H7 (cell line): ENCODE measurements around the gene MCC. TPM values are rescaled to one million over a fixed set of nuclear protein-coding genes. Genes with fewer than 3 reads are reported as not detected.

ENCODE experiments used
- DNase-seq: peaks from one replicate; pipeline ENCODE4 v3.0.0; 2012
- H3K27me3 ChIP-seq: 2 replicates; pipeline ENCODE4 v1.6.0; 2011; ENCODE audit warnings: mild to moderate bottlenecking, low read length; ENCODE audit not compliant: control insufficient read depth, insufficient read depth
- H3K36me3 ChIP-seq: replicated peaks from 2 replicates; pipeline ENCODE4 v1.5.1; 2011; ENCODE audit warnings: low read length; ENCODE audit not compliant: control insufficient read depth, insufficient read depth
- H3K4me3 ChIP-seq: 2 replicates; pipeline ENCODE4 v1.5.1; 2011; ENCODE audit warnings: low read depth, mild to moderate bottlenecking, control low read depth, low read length, moderate library complexity; ENCODE audit not compliant: insufficient read depth
- total RNA-seq: library from RNA; depleted of rRNA; stranded (reverse); fragments of >200 nt; shearing (Covaris generic); gene quantifications from 2 replicates; pipeline ENCODE4 v1.2.3, GENCODE V29; 2014

The MCC gene
- total RNA-seq, 1 experiment from 2014 or later, result 23.0 TPM

DNA sequence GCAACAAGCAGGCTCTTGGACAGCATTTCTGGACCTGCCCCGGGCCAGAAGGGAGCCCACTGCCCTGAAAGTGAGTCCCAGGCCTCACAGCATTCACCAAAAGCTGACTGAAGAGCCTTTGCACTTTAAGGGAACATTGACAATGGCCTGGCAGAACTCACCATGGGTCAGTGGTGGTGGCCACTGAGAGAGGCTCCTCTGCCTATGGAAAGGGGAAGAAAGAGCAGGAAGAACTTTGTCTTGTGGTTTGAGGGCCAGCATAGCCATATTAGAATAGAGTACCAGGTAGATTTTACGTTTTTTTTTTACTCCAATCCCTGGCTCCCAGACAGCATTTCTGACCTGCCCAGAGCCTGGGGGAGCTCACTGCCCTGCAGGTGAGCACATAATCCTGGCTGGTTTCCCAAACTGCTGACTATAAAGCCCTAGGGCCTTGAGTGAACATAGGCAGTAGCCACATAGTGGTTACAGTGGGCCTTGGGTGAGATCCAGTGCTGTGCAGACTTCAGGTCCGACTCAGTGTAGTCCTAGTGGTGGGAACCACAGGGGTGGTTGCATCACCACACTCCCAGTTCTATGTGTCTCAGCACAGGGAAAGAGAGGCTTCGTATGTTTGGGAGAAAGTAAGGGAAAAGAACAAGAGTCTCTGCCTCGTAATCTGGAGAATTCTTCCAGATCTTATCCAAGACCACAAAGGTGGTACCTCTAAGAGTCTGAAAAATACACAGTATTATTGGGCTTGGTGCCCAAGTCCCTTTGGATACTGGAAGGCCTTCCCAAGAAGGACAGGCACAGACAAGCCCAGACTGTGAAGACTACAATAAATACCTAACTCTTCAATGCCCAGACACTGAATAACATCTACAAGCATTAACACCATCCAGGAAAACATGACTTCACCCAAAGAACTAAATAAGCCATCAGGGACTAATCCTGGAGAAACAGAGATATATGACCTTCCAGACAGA is 143.0 kb downstream of the MCC start:
- no peak for DNase-seq
- H3K27me3 ChIP-seq, result no peaks in the 10 kb centered on the region
- H3K4me3 ChIP-seq, result no peak overlapping the region
- H3K36me3 ChIP-seq, result no peaks in the 10 kb centered on the region

DNA sequence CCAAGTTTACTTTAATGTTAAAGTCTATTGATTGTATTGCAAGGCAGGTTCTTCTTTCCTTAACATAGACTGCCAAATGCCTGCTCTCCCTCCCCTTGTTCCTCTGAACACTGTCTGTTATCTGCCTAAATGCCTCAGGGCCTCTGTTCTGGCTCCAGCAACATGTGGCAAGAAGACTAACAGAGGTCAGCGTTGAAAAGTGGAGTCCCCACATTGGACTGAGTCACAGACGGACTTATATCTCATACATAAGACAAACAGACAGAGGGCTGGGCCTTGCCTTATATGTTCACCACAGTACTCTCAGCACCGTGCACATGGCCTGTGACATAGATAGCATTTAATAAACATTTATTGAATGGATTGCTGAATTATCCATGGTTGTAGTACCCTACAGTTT is 144.9 kb downstream of the MCC start:
- no peak overlapping the region for H3K4me3 ChIP-seq
- no peaks in the 10 kb centered on the region for H3K36me3 ChIP-seq
- DNase-seq, result no peak
- no peaks in the 10 kb centered on the region for H3K27me3 ChIP-seq

DNA sequence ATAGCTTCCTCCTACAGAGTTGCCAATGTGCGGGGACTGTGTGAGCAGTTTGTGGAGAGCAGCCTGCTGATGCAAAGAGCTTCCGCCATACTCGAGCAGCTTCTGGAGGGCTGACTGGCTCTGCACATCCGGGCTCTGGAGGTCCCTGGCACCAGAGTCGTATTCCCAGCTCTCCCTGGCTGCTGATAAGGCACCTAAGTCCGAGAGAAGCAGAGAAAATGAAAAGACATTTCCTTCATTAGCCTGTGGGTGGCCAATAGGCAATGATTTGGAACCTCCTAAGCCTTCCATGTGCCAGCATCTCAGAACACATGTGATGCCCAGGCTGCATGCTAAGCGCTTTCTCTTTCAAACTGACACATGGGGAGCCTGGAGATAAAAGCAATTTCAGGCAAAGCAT is 147.7 kb downstream of the MCC start:
- H3K36me3 ChIP-seq, result no peaks in the 10 kb centered on the region
- DNase-seq, result no peak
- H3K27me3 ChIP-seq, result no peaks in the 10 kb centered on the region
- no peak overlapping the region for H3K4me3 ChIP-seq

GRCh38 chr5:113338628-113339027 is 149.6 kb downstream of the MCC start:
- no peak for DNase-seq
- no peak overlapping the region for H3K4me3 ChIP-seq
- H3K36me3 ChIP-seq, result no peaks in the 10 kb centered on the region
- H3K27me3 ChIP-seq, result no peaks in the 10 kb centered on the region

DNA sequence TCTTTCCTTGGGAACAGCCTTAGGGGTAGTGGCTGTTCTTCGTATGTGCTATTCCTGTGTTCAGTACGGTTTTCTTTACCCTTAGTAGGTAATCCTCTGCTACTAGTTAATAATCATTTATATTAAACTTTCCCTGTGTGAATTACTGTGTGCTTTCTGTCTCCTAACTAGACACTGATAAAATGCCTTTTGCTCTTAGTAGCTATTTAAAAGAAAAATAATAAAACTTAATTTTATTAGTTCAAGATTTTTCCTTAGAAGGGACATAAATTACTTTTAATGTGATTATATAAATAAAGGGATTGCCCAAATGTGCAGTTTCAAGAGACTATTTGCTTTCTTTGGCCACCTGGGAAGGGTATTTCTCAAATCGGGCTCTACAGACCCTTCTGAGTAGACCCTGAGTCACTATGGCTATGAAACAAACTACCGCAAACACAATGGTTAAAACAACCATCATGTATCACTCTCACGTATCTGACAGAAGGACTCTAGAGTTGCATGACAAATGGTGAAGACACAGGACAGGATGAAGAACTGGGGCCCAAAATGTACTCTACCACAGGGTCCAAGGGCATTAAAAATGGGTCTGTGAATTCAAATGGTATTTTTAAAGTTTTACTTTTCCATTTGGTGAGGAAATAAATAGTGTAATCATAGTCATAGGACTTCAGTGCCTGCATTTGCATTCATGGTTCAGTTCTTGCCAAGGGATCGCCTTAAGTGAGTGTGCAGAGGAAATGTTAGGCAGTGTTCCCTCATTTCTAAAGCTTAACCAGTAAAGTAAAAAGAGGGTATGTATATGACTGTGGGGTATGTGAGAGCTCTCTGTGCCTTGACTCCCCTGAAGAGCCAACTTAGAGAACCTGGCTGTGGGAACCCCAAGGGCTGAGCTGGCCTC is 150.5 kb downstream of the MCC start:
- DNase-seq, result no peak
- H3K4me3 ChIP-seq, result no peak overlapping the region
- no peaks in the 10 kb centered on the region for H3K27me3 ChIP-seq

DNA sequence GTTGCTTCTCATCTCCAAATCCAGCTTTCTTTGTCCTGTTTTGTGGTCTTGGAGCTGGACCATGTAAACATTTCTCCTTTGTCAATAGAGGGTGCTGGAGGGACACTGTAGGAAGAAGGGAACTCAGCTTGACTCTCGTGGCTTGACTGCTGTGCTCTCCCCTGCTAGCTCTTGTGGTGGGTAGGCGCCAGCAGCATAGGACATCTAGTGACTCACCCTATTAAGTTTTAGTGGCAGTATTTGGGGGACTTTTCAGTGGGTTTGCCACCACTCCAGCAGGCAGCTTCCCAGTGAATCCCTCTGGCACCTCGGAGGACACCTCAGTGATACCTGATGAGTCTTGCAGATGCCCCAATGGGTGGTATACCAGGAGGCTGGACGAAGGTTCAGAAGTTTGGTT is 151.3 kb downstream of the MCC start:
- Histone ChIP-seq H3K36me3 (no peaks in the 10 kb centered on the region), H3K4me3 (no peak overlapping the region), H3K27me3 (no peaks in the 10 kb centered on the region)
- peak; percentile 6 for DNase-seq

More for the DNA sequence above, 150.5 kb downstream of the MCC start:
- H3K36me3 ChIP-seq, result no peaks in the 10 kb centered on the region

DNA sequence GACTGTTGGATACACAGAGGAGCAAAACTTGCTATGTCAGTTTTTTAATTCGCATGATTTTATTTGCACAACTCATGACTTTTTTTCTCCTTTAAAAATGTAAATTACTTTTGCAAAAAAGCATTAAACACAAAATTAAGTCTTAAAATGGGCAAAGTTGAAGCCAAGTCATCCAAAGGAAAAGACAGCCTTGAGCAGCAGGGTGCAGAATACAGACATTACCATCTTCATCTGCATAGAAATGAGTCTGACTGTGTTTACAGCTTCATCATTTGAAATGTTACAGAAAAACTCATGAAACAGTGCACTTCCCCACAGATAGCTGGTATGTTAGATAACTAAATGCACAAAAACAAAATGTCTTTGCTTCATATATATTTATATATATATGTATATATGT is 154.8 kb downstream of the MCC start:
- Histone ChIP-seq H3K4me3 (no peak overlapping the region), H3K27me3 (no peaks in the 10 kb centered on the region), H3K36me3 (no peaks in the 10 kb centered on the region)
- DNase-seq, result no peak

DNA sequence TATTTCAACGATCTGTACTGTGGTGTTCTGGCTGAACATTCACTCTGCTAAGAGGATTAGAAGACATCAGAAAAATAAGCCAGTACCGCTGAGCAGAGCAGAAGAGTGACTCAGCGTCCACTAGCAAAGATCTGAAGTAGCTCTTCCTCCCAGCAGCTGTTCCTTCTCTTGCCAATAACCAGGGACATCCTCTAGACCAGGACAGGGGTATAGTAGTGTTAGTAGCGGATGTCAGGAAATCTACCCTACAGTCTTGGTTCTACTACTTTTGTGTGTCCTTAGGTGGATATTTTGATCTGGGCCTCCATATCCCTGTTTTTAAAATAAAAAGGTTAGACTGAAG is 157.1 kb downstream of the MCC start:
- no peak overlapping the region for H3K4me3 ChIP-seq
- H3K27me3 ChIP-seq, result no peaks in the 10 kb centered on the region
- DNase-seq, result no peak
- H3K36me3 ChIP-seq, result no peaks in the 10 kb centered on the region

DNA sequence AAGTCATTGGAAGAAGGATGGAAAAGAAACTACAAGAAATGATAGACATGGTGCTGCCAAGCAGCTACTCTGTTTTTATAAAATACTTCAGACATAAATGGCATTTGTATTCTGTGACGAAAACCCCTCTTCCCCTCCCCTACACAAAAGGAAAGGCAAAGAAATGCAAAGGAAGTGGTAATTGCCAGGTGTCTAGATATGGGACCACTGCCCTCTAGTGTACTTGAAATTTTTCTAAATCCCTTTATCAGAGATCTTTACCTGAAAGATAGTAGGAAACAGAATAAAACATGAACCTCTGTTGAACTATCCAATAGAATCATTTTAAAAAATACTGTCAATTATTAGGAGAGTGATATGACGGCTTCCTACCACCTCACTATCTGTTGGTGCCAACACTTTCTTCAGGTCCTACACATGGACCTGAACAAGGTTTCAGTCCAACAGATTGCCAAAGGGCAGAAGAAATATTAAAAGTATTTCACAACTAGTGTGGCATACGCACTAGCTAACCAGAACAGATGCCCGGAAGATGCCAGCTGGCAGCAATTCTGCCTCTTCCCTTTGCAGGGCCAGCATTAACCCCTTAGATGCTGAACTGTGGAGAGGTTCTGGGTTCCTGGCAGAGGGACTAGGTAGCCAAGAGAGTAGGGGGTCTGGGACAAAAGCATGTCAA is 157.6 kb downstream of the MCC start:
- Histone ChIP-seq H3K27me3 (no peaks in the 10 kb centered on the region), H3K4me3 (no peak overlapping the region), H3K36me3 (no peaks in the 10 kb centered on the region)
- DNase-seq, result no peak

- H3K27me3 ChIP-seq, result no peaks in the 10 kb centered on the region
- H3K4me3 ChIP-seq, result no peak overlapping the region
- H3K36me3 ChIP-seq, result no peaks in the 10 kb centered on the region
- DNase-seq, result no peak
Measured at GRCh38 chr5:113329981-113330380, 158.3 kb downstream of the MCC start.

GRCh38 chr5:113325054-113325453 is 163.2 kb downstream of the MCC start:
- Histone ChIP-seq H3K27me3 (no peaks in the 10 kb centered on the region), H3K4me3 (no peak overlapping the region), H3K36me3 (no peaks in the 10 kb centered on the region)
- DNase-seq, result no peak

GRCh38 chr5:113321276-113321675 is 167.0 kb downstream of the MCC start:
- Histone ChIP-seq H3K36me3 (no peaks in the 10 kb centered on the region), H3K4me3 (no peak overlapping the region), H3K27me3 (no peaks in the 10 kb centered on the region)
- peak; percentile 10 for DNase-seq

DNA sequence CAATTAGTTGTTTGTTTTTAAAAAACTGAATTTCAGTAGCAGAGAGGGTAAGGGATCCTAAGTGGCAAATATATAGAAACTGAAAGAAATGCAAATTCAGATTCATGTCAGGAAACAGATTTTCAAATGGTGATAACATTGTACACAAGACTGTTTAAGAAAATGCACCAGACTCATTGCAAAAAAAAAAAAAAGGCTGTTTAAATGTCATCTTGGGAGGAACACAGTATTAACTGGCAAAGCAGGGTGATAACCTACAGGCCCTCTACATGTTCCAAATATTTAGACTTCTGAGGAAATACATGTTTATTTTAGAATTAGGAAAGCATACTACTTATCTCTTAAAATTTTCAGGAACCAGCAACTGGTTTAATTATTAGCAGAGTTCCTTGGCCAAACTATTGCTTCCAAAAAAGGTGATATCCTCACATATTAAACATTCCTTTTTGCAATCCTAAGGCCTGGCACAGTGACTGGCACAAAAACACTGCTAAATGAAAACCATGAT is 167.9 kb downstream of the MCC start:
- Histone ChIP-seq H3K4me3 (no peak overlapping the region), H3K27me3 (no peaks in the 10 kb centered on the region), H3K36me3 (no peaks in the 10 kb centered on the region)
- DNase-seq, result no peak

- no peak for DNase-seq
- Histone ChIP-seq H3K4me3 (no peak overlapping the region), H3K27me3 (no peaks in the 10 kb centered on the region), H3K36me3 (no peaks in the 10 kb centered on the region)
Measured at GRCh38 chr5:113319256-113320053, 168.8 kb downstream of the MCC start.
